Measurements from ENCODE around the gene DMBX1.

GRCh38 chr1:46485564-46486431, 3.8 kb upstream of the DMBX1 start:
- TF ChIP-seq ARID3B (CRISPR knock-in tag; IDR thresholded peaks at IDR 0.05; ENCODE audit: borderline replicate concordance) (no peak), ELK1 (CRISPR knock-in tag; IDR thresholded peaks at IDR 0.05) (no peak)
